HepG2 (cell line): ENCODE data around the gene CCDC120. TPM values are rescaled to one million over a fixed set of nuclear protein-coding genes. Genes with fewer than 3 reads are reported as not detected.

Source experiments
- BORCS8-MEF2B ChIP-seq: sonication (generic); formaldehyde crosslinking; IDR thresholded peaks from 2 replicates; pipeline ENCODE4 v1.8.0; 2022; ENCODE audit warnings: mild to moderate bottlenecking, missing genetic modification reagents
- CREB1 ChIP-seq, 2 experiments: fragments of 450-650 bp in 1 of 2; IDR thresholded peaks; 2 replicates each; pipeline ENCODE4 v1.6.1; 2016 to 2017; ENCODE audit warnings: control low read depth in 1 of 2, mild to moderate bottlenecking in 1 of 2, missing compliant biosample characterization in 1 of 2, missing genetic modification characterization in 1 of 2
- CTCF ChIP-seq: sonication (generic); formaldehyde crosslinking; IDR thresholded peaks from 2 replicates; pipeline ENCODE4 v1.5.0; 2020; ENCODE audit warnings: mild to moderate bottlenecking, missing genetic modification reagents, moderate library complexity
- DDIT3 ChIP-seq: sonication (generic); formaldehyde crosslinking; IDR thresholded peaks from 2 replicates; pipeline ENCODE4 v1.4.0; 2020; ENCODE audit warnings: mild to moderate bottlenecking, missing genetic modification reagents
- DR1 ChIP-seq: sonication (generic); formaldehyde crosslinking; IDR thresholded peaks from 2 replicates; pipeline ENCODE4 v1.8.0; 2021; ENCODE audit warnings: mild to moderate bottlenecking, missing genetic modification reagents, inconsistent platforms
- EEA1 ChIP-seq: sonication (generic); formaldehyde crosslinking; IDR thresholded peaks from 2 replicates; pipeline ENCODE4 v1.5.1; 2020; ENCODE audit warnings: mild to moderate bottlenecking, missing genetic modification reagents, borderline replicate concordance
- FOXO1 ChIP-seq: sonication (generic); formaldehyde crosslinking; IDR thresholded peaks from 2 replicates; pipeline ENCODE4 v1.4.0; 2020; ENCODE audit warnings: missing genetic modification reagents
- GLMP ChIP-seq: sonication (generic); formaldehyde crosslinking; IDR thresholded peaks from 2 replicates; pipeline ENCODE4 v1.9.0; 2021; ENCODE audit warnings: missing genetic modification reagents, mild to moderate bottlenecking, borderline replicate concordance
- HNRNPUL1 ChIP-seq: fragments of 200-400 bp; formaldehyde crosslinking; IDR thresholded peaks from 2 replicates; pipeline ENCODE4 v1.6.1; 2017; ENCODE audit warnings: low read depth, mild to moderate bottlenecking, low read length, moderate library complexity
- MED1 ChIP-seq: sonication (generic); formaldehyde crosslinking; IDR thresholded peaks from 2 replicates; pipeline ENCODE4 v1.4.0; 2020; ENCODE audit warnings: missing genetic modification reagents
- POLR2AphosphoS2 ChIP-seq: IDR thresholded peaks from 2 replicates; pipeline ENCODE4 v1.6.1; 2011; ENCODE audit warnings: low read depth, low read length, improper control_type of control experiment
- POLR2AphosphoS5 ChIP-seq: IDR thresholded peaks from 2 replicates; pipeline ENCODE4 v1.6.1; 2012; ENCODE audit warnings: low read depth, low read length
- SETDB1 ChIP-seq: sonication (generic); formaldehyde crosslinking; IDR thresholded peaks from 2 replicates; pipeline ENCODE4 v1.5.1; 2020; ENCODE audit warnings: missing genetic modification reagents, mild to moderate bottlenecking, borderline replicate concordance
- SMAD3 ChIP-seq: sonication (generic); formaldehyde crosslinking; IDR thresholded peaks from 2 replicates; pipeline ENCODE4 v1.4.0; 2020; ENCODE audit warnings: missing genetic modification reagents
- YEATS2 ChIP-seq: sonication (generic); formaldehyde crosslinking; IDR thresholded peaks from 2 replicates; pipeline ENCODE4 v1.4.0; 2020; ENCODE audit warnings: missing genetic modification reagents, borderline replicate concordance
- ZFP82 ChIP-seq: sonication (generic); formaldehyde crosslinking; IDR thresholded peaks from 2 replicates; pipeline ENCODE4 v1.5.1; 2020; ENCODE audit warnings: mild to moderate bottlenecking, missing genetic modification reagents, borderline replicate concordance
- ZKSCAN8 ChIP-seq: IDR thresholded peaks from 2 replicates; pipeline ENCODE4 v1.6.1; 2016; ENCODE audit warnings: borderline replicate concordance, missing genetic modification reagents, missing compliant biosample characterization
- ZNF124 ChIP-seq: sonication (generic); formaldehyde crosslinking; IDR thresholded peaks from 2 replicates; pipeline ENCODE4 v1.4.0; 2020; ENCODE audit warnings: missing genetic modification reagents
- ZNF282 ChIP-seq: fragments of 450-650 bp; IDR thresholded peaks from 2 replicates; pipeline ENCODE4 v1.6.1; 2018; ENCODE audit not compliant: partially characterized antibody
- ZNF710 ChIP-seq: sonication (generic); formaldehyde crosslinking; IDR thresholded peaks from 2 replicates; pipeline ENCODE4 v1.5.0; 2020; ENCODE audit warnings: mild to moderate bottlenecking, missing genetic modification reagents, borderline replicate concordance
- ZNF746 ChIP-seq: sonication (generic); formaldehyde crosslinking; IDR thresholded peaks from 2 replicates; pipeline ENCODE4 v1.8.0; 2022; ENCODE audit warnings: mild to moderate bottlenecking, missing genetic modification reagents
- polyA plus RNA-seq, 8 experiments: library from polyadenylated mRNA; depleted of rRNA in 3 of 8; stranded (reverse) in 7 of 8; unstranded in 1 of 8; fragments of >200 nt; fragmentation: Illumina TruSeq in 4 of 8; extraction: Trizol in 4 of 8; gene quantifications; 2 replicates each; pipeline versions ENCODE4 v1.2.1 to v1.2.3, GENCODE V29; 2011 to 2016; ENCODE audit warnings: low read depth in 4 of 8, missing spikeins in 1 of 8, mixed read lengths in 1 of 8; ENCODE audit not compliant: insufficient read depth in 1 of 8
- total RNA-seq, 5 experiments: library from RNA; depleted of rRNA; stranded (reverse); fragments of >200 nt; fragmentation: Illumina TruSeq; extraction: Trizol; gene quantifications; 2 replicates each; pipeline ENCODE4 v1.2.3, GENCODE V29; 2016; ENCODE audit warnings: low read depth in 1 of 5

Gene CCDC120
- total and polyA plus RNA-seq, 2 of the 13 experiments (the other 11 are each of a cell fraction or from before 2014, with no cell fraction given), result 0.89 to 3.2 TPM

- TF ChIP-seq ZNF710 (CRISPR knock-in tag) (no peak), ZKSCAN8 (CRISPR knock-in tag) (no peak), POLR2AphosphoS2 (no peak), CTCF (CRISPR knock-in tag) (peak; percentile 89), ZFP82 (CRISPR knock-in tag) (no peak), HNRNPUL1 (no peak), MED1 (CRISPR knock-in tag) (no peak; the same call in 1 of the 2 replicates), EEA1 (CRISPR knock-in tag) (no peak), GLMP (no peak), DDIT3 (CRISPR knock-in tag) (no peak), SETDB1 (CRISPR knock-in tag) (no peak), POLR2AphosphoS5 (no peak), DR1 (CRISPR knock-in tag) (peak; percentile 47; the same call in 1 of the 2 replicates), ZNF282 (no peak), BORCS8-MEF2B (no peak), ZNF124 (CRISPR knock-in tag) (no peak), ZNF746 (CRISPR knock-in tag) (peak; percentile 48; the same call in 1 of the 2 replicates), FOXO1 (no peak), YEATS2 (CRISPR knock-in tag) (no peak), CREB1 (IDR thresholded peaks at IDR 0.05) (peak; percentile 72), CREB1 (CRISPR knock-in tag; IDR thresholded peaks at IDR 0.05) (peak; percentile 70; the same call in 1 of the 2 replicates), SMAD3 (CRISPR knock-in tag) (no peak)
These were observed 15.4 kb upstream of the CCDC120 start, which contains the start of gene TFE3 (continued) for GRCh38 chrX:49043220-49043986.
